ENCODE results near the gene DUS1L. TPM values are rescaled to one million over a fixed set of nuclear protein-coding genes. Genes with fewer than 3 reads are reported as not detected.

DUS1L gene
- polyA plus RNA-seq, 3 donors from 2014 or later: 61.7 to 85.3 (median 82.5) TPM

DNA sequence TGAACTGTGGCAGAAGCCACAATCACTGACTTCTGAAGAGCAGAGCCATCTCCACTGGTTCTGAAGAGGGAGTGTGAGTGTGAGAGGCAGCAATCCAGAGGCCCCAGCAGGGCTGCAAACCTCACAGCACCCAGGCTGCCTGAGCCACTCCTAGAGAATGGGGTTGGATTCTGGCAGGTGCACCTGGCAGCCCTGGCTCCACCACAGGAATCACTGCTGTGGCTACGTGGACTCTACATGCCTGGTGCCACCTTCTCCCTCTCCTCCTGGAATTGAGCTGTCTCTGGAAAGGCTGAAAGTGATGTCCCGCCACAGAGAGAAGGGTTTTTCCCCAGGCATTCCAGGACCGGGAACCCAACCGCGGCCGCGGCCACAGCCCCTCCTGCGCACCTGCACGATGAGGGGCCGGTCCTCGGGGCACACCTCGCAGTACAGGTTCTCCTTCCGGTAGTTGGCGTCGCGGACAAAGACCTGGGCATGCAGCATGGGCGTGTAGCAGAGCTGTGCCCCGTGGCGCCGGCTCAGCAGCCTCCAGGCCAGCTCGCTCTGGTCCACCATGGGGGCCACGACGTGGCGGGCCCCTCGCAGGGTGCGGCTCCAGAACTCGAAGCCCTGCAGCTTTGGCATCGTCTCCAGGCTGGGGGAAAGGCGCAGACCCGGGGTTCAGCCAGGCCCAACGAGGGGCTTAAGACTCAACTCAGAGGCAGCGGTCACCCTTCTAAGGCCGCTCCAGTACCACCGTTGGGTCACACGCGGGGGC is 991 bp downstream of the DUS1L start:
- H3K27me3 Mint-ChIP-seq (ENCODE audit: low read depth in 3 of 3): peaks cover 4 to 10% (median 5%) of the 10 kb centered on the region in 3 donors
- no peaks in the 10 kb centered on the region for H3K36me3 Mint-ChIP-seq
- H3K4me1 Mint-ChIP-seq: peaks cover 6 to 19% of the 10 kb centered on the region in 2 donors
- no peaks in the 10 kb centered on the region for H3K9me3 Mint-ChIP-seq
- H3K4me3 Mint-ChIP-seq: peak overlapping the region; percentile 59 to 74 (median 69)
- peak overlapping the region in 5 of 6 donors; percentile 28 to 83 (median 53) for H3K27ac Mint-ChIP-seq
- DNase-seq: no peak

DNA sequence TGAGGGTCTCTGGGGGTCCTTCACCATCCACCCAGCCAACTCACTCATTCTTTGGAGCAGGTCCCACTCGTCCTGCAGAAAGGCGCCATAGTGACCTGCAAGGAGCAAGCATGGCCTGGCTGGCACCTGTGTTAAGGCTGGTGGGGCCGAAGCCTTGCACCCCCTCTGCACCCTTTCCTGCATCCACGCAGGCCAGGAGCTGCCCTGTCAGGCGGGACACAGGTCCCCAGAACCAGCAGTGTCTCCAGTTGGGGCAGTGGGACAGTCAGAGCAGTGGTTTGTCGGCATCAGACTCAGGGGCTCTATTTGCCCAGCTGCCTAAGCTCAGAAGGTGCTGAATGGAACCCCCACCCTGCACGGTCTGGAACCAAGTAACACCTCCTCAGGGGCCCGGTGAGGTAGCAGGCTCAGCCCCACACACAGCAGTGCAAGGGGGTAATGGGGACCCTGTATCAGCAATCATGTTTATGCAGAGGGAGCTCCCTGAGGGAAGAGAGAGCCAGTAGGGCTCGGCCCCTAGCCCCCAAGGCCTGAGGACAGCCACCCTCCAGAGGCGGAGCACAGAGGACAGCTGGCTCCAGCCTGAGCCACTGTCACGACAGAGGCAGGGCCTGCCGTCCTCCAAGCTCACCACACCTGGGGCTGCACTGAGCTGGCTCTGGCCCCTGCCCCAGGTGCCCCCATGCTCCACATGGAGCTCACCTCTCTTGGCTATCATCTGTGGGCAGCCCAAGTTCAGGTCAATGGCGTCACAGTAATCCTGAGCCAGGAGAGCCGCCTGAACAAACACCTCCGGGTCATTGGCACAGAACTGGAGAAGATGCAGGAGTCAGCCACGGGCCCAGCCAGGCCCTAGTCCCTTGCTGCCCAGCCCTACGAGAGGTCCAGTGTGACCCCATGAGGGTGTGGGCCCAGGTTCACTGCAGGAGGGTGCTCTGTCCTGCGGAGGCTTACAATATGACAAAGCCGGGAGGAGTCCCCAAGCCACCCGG is 1.9 kb downstream of the DUS1L start:
- H3K4me1 Mint-ChIP-seq: peaks cover 6 to 19% of the 10 kb centered on the region in 2 donors
- H3K4me3 Mint-ChIP-seq: peak overlapping the region; percentile 59 to 74 (median 69)
- DNase-seq: no peak
- H3K27ac Mint-ChIP-seq: peak overlapping the region in 4 of 6 donors; percentile 34 to 83 (median 49)
- peaks cover 4 to 10% (median 5%) of the 10 kb centered on the region in 3 donors for H3K27me3 Mint-ChIP-seq (ENCODE audit: low read depth in 3 of 3)
- H3K9me3 Mint-ChIP-seq: no peaks in the 10 kb centered on the region
- H3K36me3 Mint-ChIP-seq: no peaks in the 10 kb centered on the region

DNA sequence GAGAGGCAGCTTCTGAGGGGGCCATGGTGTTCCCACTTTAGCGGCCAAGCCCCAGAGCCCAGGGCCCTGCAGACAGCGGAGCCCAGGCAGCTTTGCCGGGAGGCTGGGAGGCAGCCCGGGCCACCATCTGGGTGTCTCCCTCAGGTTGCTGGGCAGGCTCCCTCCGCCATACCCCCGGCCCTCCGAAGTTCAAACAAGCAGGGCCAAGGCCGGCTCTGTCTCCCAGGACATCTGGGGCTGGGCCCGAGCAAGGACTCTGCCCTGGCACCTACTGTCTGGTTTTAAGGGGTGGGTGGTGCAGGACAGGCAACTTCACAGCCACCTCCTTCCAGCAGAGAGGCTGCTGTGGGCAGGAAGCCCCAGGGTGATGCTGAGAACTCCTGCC is 2.6 kb downstream of the DUS1L start:
- no peak overlapping the region for H3K27ac Mint-ChIP-seq
- H3K4me3 Mint-ChIP-seq: no peak overlapping the region
- H3K27me3 Mint-ChIP-seq (ENCODE audit: low read depth in 3 of 3): peaks cover 4 to 10% (median 5%) of the 10 kb centered on the region in 3 donors
- no peaks in the 10 kb centered on the region for H3K9me3 Mint-ChIP-seq
- DNase-seq: no peak
- H3K36me3 Mint-ChIP-seq: no peaks in the 10 kb centered on the region
- H3K4me1 Mint-ChIP-seq: peaks cover 6 to 19% of the 10 kb centered on the region in 2 donors

DNA sequence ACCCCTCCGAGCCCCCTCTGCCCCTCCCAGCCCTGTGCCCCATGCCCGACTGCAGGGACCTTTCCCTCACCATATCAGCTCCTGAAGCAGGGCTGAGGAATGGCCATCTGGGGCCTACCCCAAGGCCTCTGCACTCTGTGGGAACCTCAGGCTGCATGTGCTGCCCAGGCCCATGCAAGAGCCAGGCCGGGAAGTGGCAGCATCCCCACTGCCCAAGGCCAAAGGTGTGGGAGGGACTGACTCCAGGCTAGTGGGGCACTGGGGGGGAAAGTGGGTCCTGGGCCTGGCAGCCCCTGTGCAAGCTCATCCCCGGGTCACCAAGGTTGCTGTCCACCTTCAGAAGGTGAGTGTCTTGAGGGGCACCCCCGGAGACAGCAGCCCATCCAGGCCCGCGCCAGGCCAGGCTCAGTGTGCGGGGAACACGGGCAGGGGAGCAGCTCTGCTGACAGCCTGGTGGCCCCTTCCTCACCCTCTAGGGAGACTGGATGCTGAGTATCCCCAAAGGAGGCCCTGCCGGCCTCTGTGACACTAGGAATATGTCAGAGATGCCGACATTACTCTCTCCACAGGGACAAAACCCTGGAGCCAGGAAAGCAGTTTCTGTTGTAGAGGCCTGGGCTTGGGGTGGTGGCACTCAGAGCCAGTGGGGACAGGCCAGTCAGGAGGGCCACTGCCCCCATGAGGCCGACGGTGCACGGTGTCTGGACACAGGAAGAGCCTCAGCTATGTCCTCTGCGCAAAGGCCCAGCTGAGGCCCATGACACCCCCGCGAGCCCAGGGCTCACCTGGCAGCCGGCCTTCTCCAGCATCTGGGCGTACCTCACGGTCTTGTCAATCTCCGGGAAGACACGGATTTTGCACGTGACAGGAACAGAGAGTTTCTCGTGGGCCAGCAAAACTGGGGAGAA is 3.3 kb downstream of the DUS1L start:
- no peak for DNase-seq
- Mint-ChIP-seq H3K36me3 (no peaks in the 10 kb centered on the region), H3K4me3 (no peak overlapping the region), H3K4me1 (peaks cover 6 to 18% of the 10 kb centered on the region in 2 donors), H3K27me3 (ENCODE audit: low read depth in 3 of 3) (peaks cover 4 to 10% (median 5%) of the 10 kb centered on the region in 3 donors), H3K27ac (no peak overlapping the region), H3K9me3 (no peaks in the 10 kb centered on the region)

DNA sequence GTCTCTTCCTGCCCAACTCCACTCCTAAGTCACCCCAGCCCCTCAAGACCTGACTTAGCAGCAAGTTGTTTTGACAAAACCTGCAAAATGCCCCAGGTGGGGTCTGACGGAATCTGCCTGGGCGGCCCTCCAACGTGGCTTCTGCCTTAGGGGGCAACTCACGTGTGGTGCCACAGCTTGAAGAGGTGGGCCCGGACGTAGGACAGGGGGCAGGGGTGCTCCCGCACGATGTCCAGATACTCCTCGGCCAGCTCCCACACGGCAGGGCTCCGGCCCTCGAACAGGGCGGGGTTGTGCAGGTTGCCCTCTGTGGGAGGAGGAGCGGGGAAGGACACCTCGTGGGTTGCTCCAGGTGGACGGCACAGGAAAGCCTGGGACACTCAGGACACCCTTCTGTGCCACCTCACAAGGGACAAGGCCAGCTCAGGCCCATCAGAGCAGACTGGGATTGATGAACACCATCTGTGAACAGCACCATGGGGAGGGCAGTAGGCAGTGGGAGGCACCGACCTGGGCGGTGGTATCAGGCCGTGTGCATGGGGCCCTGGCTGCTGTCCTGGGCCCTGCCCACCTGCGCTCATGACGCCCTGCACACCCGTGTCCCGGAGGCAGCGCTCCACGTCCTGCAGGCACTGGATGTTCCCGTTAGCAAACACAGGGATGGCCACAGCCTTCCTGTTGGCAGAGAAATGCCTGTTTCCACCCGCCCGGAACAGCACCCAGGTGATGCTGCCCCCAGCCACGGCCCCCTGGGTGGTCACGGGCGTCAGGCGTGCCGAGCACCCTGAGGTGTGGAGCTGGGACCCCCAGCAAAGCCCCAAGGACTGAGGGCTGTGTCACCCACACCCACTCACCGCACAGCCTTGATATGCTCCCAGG is 4.3 kb downstream of the DUS1L start:
- Mint-ChIP-seq H3K27ac (no peak overlapping the region), H3K36me3 (no peaks in the 10 kb centered on the region), H3K4me3 (no peak overlapping the region), H3K9me3 (no peaks in the 10 kb centered on the region), H3K27me3 (ENCODE audit: low read depth in 3 of 3) (peaks cover 3 to 5% (median 5%) of the 10 kb centered on the region in 3 donors), H3K4me1 (peaks cover 3 to 11% of the 10 kb centered on the region in 2 donors)
- DNase-seq: no peak

DNA sequence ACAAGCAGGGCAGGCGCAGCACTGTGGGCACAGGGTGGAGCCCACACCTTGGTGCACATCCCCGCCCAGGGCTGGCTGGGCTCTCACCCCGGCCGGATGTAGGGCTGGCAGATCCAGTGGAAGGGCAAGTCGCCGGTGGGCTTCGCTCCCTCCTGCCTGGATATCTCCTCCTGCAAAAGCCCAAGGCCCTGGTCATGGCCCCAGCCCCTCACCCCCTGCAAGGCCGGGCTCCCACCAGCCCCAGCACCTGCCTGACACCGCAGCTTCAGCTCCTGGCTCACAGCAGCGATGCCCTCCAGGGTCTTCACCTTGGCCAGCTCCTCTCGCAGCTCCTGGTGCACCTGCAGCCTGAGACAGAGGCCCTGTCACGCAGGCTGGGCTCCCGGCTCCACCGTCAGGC is 5.0 kb downstream of the DUS1L start:
- Mint-ChIP-seq H3K27ac (no peak overlapping the region), H3K27me3 (ENCODE audit: low read depth in 3 of 3) (peaks cover 0 to 2% (median 1%) of the 10 kb centered on the region in 3 donors), H3K36me3 (no peaks in the 10 kb centered on the region), H3K9me3 (no peaks in the 10 kb centered on the region), H3K4me1 (peaks cover 0 to 7% of the 10 kb centered on the region in 2 donors), H3K4me3 (no peak overlapping the region)
- no peak for DNase-seq

DNA sequence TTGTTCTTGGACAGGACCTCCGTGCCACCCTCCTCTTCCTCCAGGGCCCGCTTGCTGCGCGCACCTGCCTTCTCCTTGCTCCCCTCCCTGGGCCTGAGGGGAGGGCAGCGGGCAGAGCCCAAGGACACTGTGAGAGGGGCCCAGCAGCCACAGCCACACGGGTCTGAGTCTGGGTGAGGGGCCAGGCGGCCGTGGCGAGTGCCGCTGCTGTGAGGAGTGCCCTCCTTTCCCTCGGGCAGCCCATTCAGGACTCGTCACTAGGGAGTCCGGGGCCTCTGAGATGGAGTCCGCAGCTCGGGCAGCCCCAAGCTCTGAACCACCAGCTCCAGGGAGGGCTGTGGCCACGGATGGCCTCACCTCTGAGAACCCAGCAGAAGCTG is 5.6 kb downstream of the DUS1L start:
- Mint-ChIP-seq H3K27ac (no peak overlapping the region), H3K4me1 (peaks cover 0 to 7% of the 10 kb centered on the region in 2 donors), H3K36me3 (no peaks in the 10 kb centered on the region), H3K4me3 (no peak overlapping the region), H3K9me3 (no peaks in the 10 kb centered on the region), H3K27me3 (ENCODE audit: low read depth in 3 of 3) (peaks cover 0 to 2% (median 1%) of the 10 kb centered on the region in 3 donors)
- DNase-seq: no peak

DNA sequence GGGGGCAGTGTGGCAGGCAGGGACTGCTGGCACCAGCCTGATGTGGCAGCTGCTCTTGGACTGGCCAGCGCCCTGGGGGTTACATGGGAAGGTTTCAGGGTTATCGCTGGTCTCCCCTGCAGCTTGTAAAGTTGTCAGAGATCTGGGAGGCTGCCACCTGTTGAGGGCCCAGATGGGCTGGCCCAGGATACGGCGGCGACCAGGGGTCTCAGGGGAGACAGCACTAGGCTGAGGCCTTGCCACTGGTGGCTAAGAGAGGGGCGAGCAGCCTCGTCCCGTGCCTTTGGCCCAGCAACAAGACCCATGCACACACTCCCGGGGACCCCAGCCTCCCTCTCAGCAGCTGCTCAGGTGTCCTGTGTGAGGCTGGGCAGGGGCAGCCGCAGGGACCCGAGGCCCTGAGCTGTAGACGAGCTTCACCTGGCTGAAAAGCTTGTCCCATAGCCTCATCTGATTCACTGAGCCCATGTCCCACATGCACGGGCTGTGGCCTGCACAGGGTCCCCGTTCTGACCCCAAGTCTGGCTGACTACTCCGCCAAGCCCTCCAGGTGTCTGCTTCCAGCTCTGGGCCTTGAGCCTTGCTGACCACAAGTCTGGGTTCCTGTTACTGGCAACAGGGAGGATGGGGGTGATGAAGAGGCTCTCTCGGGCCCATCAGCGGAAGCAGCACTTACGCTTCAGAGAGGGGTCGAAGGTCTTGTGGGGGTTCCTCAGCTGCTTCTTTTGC is 6.2 kb downstream of the DUS1L start:
- no peak for DNase-seq
- Mint-ChIP-seq H3K36me3 (no peaks in the 10 kb centered on the region), H3K4me3 (no peak overlapping the region), H3K9me3 (no peaks in the 10 kb centered on the region), H3K27me3 (ENCODE audit: low read depth in 3 of 3) (peaks cover 0 to 2% (median 0%) of the 10 kb centered on the region in 3 donors), H3K4me1 (peaks cover 0 to 5% of the 10 kb centered on the region in 2 donors), H3K27ac (peak overlapping the region in 1 of 6 donors; percentile 34)

DNA sequence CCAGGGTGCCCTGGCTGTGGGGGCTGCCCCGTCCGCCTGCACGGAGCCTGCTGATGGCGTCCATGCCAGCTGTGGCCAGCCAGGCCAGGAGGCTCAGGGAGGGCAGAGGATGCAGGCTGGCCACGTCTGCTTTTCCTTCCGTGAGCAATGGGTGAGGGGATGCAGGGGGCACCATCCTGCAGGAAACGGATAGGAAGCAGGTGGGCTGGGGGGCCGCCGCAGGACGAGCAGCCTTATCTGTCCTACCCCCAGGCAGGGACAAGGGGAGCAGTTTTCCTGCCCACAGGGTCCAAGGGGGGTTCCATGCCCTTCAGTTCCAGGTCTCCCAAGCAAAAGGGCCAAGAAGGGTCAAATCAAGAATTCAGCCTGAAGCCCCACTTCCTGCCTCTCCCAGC is 6.8 kb downstream of the DUS1L start:
- Mint-ChIP-seq H3K4me1 (no peaks in the 10 kb centered on the region), H3K36me3 (no peaks in the 10 kb centered on the region), H3K4me3 (no peak overlapping the region), H3K27me3 (ENCODE audit: low read depth in 3 of 3) (no peaks in the 10 kb centered on the region), H3K27ac (no peak overlapping the region), H3K9me3 (no peaks in the 10 kb centered on the region)
- DNase-seq: no peak

DNA sequence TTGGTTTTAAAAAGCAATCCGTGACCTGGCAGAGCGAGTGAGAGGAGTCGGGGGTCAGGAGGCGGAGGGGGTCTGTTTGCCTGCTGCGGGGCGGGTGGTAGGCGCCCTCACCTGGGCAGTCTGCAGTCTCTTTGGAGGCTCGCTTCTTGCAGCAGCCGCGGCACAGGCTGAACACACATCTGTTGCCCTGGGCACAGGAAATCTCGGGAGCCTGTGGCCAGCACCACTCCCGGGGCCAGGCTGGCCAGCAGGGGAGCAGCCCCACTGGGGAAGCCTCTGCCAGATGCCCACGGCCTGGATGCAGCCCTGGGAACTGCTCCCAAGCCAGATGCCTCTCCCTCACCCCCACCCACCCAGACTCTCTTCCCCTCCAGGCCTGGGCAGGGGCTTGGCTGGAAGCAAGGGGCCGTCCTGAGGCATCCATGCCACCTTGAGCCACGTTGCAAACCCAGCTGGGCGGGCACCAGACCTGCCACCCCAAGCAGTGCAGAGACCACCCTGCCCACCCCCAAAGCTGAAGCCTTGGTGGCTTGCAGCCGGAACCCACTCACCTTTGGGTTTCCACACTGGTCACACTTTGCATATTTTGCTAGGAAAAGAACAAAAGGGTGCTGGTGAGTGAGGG is 7.3 kb downstream of the DUS1L start:
- Mint-ChIP-seq H3K27ac (no peak overlapping the region), H3K36me3 (no peaks in the 10 kb centered on the region), H3K9me3 (no peaks in the 10 kb centered on the region), H3K4me1 (peaks cover 0 to 2% of the 10 kb centered on the region in 2 donors), H3K4me3 (no peak overlapping the region), H3K27me3 (ENCODE audit: low read depth in 3 of 3) (no peaks in the 10 kb centered on the region)
- no peak for DNase-seq

DNA sequence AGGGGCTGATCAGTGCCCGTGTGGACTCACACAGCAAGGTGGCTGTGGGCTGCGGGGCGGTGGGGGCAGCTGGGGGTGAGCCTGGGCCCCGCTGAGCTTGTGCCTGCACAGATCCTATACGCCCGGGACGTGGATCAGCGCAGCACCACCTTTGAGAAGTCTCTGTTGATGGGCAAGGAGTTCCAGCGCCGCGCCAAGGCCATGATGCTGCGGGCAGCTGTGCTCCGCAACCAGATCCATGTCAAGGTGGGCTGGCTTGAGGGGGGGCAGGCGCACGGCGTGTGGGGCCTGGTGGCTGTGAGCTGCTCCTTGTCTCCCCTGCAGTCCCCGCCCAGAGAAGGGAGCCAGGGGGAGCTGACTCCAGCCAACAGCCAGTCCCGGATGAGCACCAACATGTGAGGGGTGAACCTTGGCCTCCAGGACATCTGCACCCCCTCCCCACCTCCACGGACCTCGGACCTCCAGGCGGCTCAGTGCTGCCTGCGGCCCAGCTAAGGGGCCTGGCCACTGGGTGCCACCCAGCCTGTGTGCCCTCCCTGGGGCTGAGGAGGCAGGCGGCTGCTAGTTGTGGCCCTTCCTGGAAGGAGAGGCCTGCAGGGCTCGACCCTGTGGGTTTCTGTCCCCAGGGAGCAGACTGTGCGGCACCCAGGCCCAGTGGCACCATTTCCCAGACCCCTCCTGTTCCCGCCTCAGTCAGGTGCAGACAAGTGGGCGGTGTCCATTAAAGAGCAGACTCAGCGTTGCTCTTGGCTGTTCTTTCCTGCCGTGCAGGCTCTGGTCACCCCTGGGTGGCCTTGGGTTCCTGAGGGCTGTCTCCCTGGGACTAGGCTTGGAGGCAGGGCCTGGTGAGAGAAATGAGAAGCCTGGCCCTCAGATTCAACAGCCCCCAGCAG is 8.6 kb downstream of the DUS1L start:
- H3K27ac Mint-ChIP-seq: no peak overlapping the region
- H3K9me3 Mint-ChIP-seq: no peaks in the 10 kb centered on the region
- no peak overlapping the region for H3K4me3 Mint-ChIP-seq
- H3K36me3 Mint-ChIP-seq: no peaks in the 10 kb centered on the region
- H3K4me1 Mint-ChIP-seq: peaks cover 0 to 10% of the 10 kb centered on the region in 2 donors
- H3K27me3 Mint-ChIP-seq (ENCODE audit: low read depth in 3 of 3): peaks cover 0 to 2% (median 0%) of the 10 kb centered on the region in 3 donors
- no peak for DNase-seq

Measured in immature natural killer cell (primary cell).